Caki2 (cell line): ENCODE data around the gene ZNRF3. TPM values are rescaled to one million over a fixed set of nuclear protein-coding genes. Genes with fewer than 3 reads are reported as not detected.
"Not testable (repeated sequence)": the region's sequence is repeated elsewhere in the genome, so short reads cannot be mapped to it uniquely, and the experiment has no call there.

Experiments used
- DNase-seq: peaks from one replicate; pipeline ENCODE4 v3.0.0-alpha.2; 2015; ENCODE audit warnings: low read depth
- in situ Hi-C: cut with HindIII; loops from 2 replicates; pipeline ENCODE4 v1.10.0; 2016; ENCODE audit warnings: low sequenced_read_pairs, low pct_unique_long_range_greater_than_20kb, mixed read lengths
- total RNA-seq: library from RNA; depleted of rRNA; stranded (reverse); fragments of >200 nt; shearing (Covaris generic); gene quantifications from 2 replicates; pipeline ENCODE4 v1.2.3, GENCODE V29; 2014; ENCODE audit warnings: low replicate concordance

Gene ZNRF3
- total RNA-seq, 1 experiment from 2014 or later, result 11.1 TPM

GRCh38 chr22:28882545-28882877 is 861 bp upstream of the ZNRF3 start:
- no peak for DNase-seq
- in situ Hi-C loops, result no loop called here

GRCh38 chr22:28883657-28883916 is 215 bp downstream of the ZNRF3 start:
- in situ Hi-C loops, result no loop called here
- no peak for DNase-seq

DNA sequence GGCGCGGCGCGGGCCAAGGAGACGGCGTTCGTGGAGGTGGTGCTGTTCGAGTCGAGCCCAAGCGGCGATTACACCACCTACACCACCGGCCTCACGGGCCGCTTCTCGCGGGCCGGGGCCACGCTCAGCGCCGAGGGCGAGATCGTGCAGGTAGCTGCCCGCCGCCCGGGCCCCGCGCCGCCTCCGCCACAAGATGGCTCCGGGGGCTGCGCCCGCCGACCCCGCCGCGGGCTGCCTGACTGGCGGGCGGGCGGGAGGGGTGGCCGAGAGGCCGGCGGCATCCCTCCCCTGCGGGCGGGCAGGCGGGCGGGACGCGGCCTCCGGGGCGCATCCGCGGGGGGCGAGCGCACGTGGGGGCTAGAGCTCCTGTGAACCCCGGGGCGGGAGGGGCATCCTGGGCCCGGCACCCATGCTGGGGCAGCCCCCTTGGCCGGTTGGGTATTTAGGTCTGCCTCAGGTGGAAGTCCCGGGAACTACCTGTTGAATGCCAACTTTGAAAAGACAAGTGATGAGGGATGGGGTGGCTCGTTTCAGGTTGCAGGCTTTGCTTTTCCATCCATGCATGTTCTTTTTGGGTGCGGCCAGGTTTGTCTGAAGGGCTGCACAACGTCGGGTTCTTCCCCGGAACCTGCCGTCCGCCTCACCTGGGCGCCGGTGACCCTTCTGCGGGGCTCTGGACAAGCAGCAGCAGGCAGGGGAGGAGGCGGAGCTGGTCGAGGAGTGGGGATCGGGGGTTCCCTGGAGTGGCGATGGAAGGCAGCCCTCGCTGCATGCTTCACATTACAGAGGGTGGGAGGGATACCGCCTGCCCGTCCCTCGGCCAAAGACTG is 760 bp downstream of the ZNRF3 start:
- in situ Hi-C loops, result no loop called here
- DNase-seq, result no peak

GRCh38 chr22:28884747-28885350 is 1.5 kb downstream of the ZNRF3 start:
- in situ Hi-C loops, result no loop called here

DNA sequence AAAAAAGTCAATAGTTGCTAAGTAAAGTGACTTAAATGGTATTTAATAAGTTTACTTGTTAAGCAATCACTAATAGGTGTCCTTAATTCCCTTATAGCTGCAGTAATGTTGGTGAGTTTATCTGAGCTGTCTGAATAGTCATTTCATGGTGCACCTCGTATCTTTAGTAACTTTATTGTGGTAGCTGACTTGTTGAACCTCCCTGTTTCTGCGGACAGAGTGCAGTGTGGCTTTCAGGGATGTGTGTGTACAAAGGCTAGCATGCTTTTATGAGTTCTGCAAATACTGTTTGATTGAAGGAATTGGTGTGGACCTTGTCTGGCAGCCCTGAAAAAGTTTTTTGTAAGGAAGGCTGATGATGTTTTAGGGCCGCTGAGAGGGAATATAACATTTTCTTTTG is 2.6 kb downstream of the ZNRF3 start:
- DNase-seq, result no peak
- in situ Hi-C loops, result no loop called here

More at GRCh38 chr22:28884747-28885350, 1.5 kb downstream of the ZNRF3 start:
- no peak for DNase-seq

- in situ Hi-C loops, DNase-seq: not testable (repeated sequence)
Measured at GRCh38 chr22:28886679-28887078, 3.3 kb downstream of the ZNRF3 start.

DNA sequence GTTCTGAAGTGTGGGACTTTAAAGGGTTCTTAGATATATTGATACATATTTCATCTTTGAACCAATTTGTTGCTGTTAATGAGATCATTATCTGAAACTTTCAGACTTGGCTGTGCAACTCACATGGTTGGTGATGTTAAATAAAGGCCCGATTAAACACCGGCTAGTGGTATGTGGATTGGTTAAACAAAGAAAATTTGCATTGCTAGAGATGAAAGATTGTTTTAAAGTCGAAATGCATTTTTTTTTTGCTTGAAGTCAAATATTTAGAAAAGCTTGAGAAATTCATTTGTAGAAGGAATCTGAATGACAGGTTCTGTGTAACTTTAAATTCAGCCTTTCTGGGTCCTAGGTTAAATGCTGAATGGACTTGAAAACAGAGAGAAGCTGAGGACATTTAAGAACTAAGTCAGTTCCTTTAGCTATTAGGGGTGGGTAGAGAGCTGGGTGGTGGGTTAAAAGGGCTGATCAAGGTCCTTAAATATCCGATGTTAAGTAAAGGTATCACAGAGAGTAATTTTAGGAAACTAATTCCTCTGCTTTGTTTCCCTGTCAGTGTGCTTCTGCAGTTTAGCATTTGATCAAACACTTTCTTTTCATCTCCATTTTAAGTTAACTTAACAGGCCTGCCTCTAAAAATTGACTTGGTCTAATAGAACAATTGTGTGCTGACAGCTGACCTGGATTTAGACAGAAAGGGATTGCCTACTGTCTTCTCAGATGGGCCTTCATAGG is 4.5 kb downstream of the ZNRF3 start:
- no peak for DNase-seq
- in situ Hi-C loops, result no loop called here

DNA sequence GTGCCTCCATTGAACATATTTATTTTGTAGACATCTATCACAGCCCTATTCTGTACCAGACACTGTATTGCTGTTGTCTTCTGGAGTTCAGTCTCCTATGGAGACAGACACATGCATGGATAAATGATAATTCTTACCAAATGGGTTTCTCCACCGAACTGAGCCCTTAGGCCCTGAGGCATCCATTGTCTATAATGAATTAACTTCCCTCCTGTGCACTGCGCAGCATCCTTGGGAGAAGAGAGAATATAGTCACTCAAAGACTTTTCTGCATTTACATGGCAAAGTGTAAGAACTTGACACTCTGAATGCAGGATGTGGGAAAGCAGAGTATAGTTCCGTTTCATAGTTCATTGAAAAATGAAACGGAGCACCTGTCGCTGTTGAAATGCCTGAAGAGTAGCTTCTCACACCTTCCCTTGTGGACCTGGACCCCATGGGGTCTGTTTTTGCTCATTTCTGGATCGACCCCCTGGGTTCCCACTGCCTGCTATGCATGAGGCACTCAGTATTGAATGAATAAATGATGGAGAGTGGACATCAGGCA is 6.2 kb downstream of the ZNRF3 start:
- in situ Hi-C loops, result no loop called here
- no peak for DNase-seq

GRCh38 chr22:28891156-28891733 is 7.9 kb downstream of the ZNRF3 start:
- no peak for DNase-seq
- in situ Hi-C loops, result no loop called here

DNA sequence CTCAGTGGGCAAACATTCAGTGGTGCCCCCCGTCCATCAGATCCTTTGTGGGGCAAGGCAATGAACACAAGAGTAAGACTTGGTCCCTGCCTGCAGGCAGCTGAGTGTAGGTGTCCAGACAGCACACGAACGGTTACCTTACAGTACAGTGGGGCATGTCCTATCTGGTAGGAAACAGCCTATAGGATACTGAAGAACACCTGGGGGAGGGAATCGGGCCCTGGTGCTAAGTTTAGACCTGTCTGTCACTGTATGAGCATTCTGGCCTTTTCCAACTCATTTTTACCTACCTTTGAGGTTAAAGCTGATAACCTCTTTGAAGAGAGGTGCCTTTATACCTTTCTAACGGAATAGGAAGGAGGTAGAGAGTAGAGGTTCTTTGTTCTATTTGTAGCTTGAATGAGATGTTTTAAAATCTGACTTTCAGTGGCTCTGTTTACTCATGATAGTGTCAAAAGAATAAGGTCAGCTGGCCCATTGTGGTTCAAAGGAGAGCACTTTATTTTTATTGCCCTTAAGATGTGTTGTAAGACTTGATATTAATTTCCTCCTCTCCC is 8.9 kb downstream of the ZNRF3 start:
- no peak for DNase-seq
- in situ Hi-C loops, result no loop called here

DNA sequence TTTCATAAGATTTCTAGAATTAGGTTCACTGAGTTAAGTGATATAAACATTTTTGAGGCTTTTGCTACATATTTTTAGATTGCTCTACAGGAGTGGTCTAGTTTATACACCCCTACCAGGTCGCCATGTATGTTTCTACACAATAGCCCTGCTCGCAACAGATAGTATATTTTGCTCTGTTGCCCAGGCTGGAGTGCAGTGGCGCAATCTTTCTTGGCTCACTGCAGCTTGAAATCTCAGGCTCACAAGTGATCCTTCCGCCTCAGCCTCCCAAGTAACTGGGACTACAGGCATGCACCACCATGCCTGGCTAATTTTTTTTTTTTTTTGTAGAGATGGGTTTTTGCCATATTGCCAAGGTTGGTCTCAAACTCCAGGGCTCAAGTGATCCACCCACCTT is 10.4 kb downstream of the ZNRF3 start:
- in situ Hi-C loops, result no loop called here

DNA sequence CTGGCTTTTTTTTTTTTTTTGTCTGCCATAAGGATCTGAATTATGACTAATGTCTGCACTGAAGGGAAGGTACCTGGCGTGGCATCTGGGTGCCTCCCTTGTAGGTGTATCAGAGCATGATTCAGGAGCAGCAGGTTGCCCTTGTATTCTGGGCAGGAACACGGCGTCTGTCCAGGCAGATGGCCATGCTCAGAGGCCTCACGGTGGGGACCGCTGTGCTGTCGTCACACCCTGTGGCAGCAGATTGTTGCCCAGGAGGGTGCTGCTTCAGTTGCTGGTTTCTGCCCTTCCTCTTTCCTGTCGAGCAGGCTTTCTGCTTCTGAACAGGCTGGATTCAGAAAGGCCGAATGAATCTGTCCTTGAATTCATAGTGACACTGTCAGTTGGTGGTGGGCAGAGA is 11.0 kb downstream of the ZNRF3 start:
- in situ Hi-C loops, result no loop called here
- DNase-seq, result no peak

More for the DNA sequence above, 10.4 kb downstream of the ZNRF3 start:
- DNase-seq, result no peak

DNA sequence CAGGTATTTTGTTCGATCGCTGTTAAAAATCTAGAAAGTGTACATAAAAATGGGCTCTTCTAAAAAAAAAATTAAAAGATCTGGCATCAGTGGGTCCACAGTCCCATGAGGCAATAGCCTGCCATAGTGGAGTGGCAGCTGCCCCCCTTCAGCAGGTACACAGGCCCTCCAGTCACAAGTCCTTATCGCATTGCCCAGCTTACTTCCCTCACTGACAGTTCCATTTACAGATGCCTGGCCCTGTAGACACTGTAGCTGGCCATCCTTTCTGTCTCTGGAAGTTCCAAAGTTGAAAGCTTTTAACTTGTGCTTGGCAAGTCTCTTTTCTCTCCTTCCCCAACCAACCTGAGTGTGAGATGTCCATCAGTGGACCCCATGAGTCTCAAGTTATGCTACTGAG is 11.4 kb downstream of the ZNRF3 start:
- in situ Hi-C loops, result no loop called here
- no peak for DNase-seq

DNA sequence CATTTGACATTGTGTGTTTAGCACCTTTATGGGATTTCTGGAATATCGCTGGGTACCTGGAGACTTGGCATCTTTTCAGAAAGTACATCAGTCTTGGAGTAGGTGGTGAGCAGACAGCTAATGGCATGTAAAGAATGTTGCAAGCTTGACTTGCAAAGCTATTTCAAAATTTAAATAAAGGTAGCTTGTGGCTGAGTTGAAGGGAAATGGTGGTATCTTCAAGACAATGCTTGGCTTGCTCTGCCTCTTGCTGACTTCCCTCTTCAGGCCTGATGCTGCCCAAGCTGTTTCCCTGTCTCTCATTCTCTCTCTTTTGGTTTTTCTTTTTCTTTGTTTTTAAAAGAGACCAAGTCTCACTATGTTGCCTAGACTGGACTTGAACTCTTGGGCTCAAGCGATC is 13.2 kb downstream of the ZNRF3 start:
- in situ Hi-C loops, result no loop called here
- DNase-seq, result no peak

DNA sequence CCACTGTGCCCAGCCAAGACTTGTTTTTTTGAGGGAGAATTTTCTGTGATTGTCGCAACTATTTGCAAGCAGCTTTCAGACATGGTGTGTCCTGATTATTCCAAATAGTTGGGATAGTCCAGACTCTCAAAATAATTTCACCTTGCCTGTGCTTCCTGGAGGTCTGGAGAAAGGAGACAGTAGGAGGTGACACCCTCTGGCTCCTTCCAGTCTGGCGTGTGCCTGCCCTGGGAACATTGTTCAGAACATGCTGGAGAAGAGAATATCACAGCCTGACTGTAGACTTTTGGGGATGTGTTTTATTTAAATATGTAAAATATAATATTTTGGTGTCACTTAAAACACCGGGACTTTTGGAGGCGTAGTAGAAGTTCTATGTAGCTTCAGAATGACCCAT is 14.9 kb downstream of the ZNRF3 start:
- DNase-seq, result no peak
- in situ Hi-C loops, result no loop called here

- DNase-seq, result no peak
- in situ Hi-C loops, result no loop called here
Measured at GRCh38 chr22:28899199-28899853, 16.0 kb downstream of the ZNRF3 start.

GRCh38 chr22:28900379-28900925 is 17.1 kb downstream of the ZNRF3 start:
- in situ Hi-C loops, result no loop called here
- no peak for DNase-seq

DNA sequence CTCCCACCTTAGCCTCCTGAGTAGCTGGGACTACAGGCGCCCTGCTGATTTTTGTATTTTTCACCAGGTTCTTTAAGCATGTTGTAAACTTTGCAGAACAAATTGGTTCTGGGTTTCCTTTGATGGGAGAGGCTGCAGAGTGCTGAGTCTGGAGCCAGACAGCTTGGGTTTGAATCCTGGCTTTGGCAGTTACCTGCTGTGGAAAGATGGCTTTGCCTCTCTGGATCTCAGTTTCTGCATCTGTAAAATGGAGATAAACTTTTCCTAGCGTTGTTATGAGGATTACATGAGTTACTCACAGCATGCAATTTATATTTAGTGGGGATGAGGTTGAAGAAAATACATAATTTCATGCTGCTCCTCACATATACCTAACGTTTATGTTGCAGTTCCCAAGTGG is 19.1 kb downstream of the ZNRF3 start:
- in situ Hi-C loops, result no loop called here
- DNase-seq, result no peak
